GM12878 (cell line): ENCODE results near the gene LRCH3. TPM values are rescaled to one million over a fixed set of nuclear protein-coding genes. Genes with fewer than 3 reads are reported as not detected.

ENCODE experiments used
- ATAC-seq: fragments of 200-7000 bp; cut with Tn5 transposase; 3 replicates; pipeline ENCODE4 v1.9.1; 2020; ENCODE audit warnings: mild to moderate bottlenecking, moderate library complexity
- BruUV-seq: library from RNA; stranded (reverse); fragments of 400-500 nt; replicated peaks from 2 replicates; lab custom pipeline; 2021; lab: Mats Ljungman, UMichigan
- CTCF ChIA-PET: fragments of 300-600 bp; sonication (Branson Sonifier 250); formaldehyde crosslinking; extraction: SDS; loops from one replicate; lab custom pipeline; 2021; ENCODE audit warnings: inconsistent platforms; lab: Yijun Ruan, JAX
- POLR2A ChIA-PET: fragments of 350-600 bp; formaldehyde crosslinking; extraction: SDS; loops from one replicate; lab custom pipeline; 2021; ENCODE audit warnings: inconsistent platforms; lab: Charles Lee
- RAD21 ChIA-PET: fragments of 300-600 bp; sonication (Branson Sonifier 250); formaldehyde crosslinking; loops from one replicate; lab custom pipeline; 2023; ENCODE audit warnings: antibody characterized with exemption; ENCODE audit not compliant: unreplicated experiment; lab: Charles Lee
- SMC1A ChIA-PET: fragments of 300-600 bp; sonication (Branson Sonifier 250); formaldehyde crosslinking; loops from one replicate; lab custom pipeline; 2023; ENCODE audit not compliant: unreplicated experiment, uncharacterized antibody; lab: Charles Lee
- DNase-seq: peaks from one replicate; pipeline ENCODE4 v3.0.0-alpha.2; 2011; ENCODE audit warnings: low read depth, low spot score
- FAIRE-seq: peaks from 3 replicates; lab custom pipeline; 2011; peaks lifted over from hg19 to GRCh38; lab: Jason Lieb, UNC
- H2AFZ ChIP-seq: 2 replicates; pipeline ENCODE4 v1.6.0; 2011; ENCODE audit warnings: low read depth, low read length, control low read depth; ENCODE audit not compliant: control insufficient read depth
- H3K27ac ChIP-seq: 2 replicates; pipeline ENCODE4 v1.5.1; 2011; ENCODE audit warnings: control low read depth; ENCODE audit not compliant: control insufficient read depth, insufficient read depth
- H3K27me3 ChIP-seq, 2 experiments: replicated peaks in 1 of 2; 2 replicates each; pipeline versions ENCODE4 v1.6.0 to v1.6.1; 2011; ENCODE audit warnings: low read length in 1 of 2; ENCODE audit not compliant: control insufficient read depth in 2 of 2, insufficient read depth in 2 of 2
- H3K36me3 ChIP-seq, 2 experiments: 2 replicates each; pipeline ENCODE4 v1.5.1; 2011; ENCODE audit warnings: low read length in 1 of 2; ENCODE audit not compliant: control insufficient read depth in 2 of 2, insufficient read depth in 2 of 2
- H3K4me1 ChIP-seq: 2 replicates; pipeline ENCODE4 v1.6.1; 2011; ENCODE audit warnings: mild to moderate bottlenecking, low read length, moderate library complexity, mixed read lengths; ENCODE audit not compliant: control insufficient read depth, insufficient read depth
- H3K4me2 ChIP-seq: 2 replicates; pipeline ENCODE4 v1.6.0; 2011; ENCODE audit warnings: control low read depth; ENCODE audit not compliant: control insufficient read depth, insufficient read depth
- H3K4me3 ChIP-seq: fragments of 200-600 bp; sonication (generic); 2 replicates; pipeline ENCODE4 v1.5.1; 2016
- H3K79me2 ChIP-seq: 2 replicates; pipeline ENCODE4 v1.6.0; 2011; ENCODE audit warnings: low read length; ENCODE audit not compliant: control insufficient read depth, insufficient read depth
- H3K9ac ChIP-seq: 2 replicates; pipeline ENCODE4 v1.8.0; 2011; ENCODE audit warnings: low read length, control low read depth, mixed read lengths; ENCODE audit not compliant: control insufficient read depth, insufficient read depth
- H3K9me3 ChIP-seq: replicated peaks from 3 replicates; pipeline ENCODE4 v1.5.1; 2011; ENCODE audit warnings: mild to moderate bottlenecking, low read length; ENCODE audit not compliant: control insufficient read depth, insufficient read depth
- H4K20me1 ChIP-seq: 2 replicates; pipeline ENCODE4 v1.6.0; 2011; ENCODE audit not compliant: control insufficient read depth, insufficient read depth
- ASH2L ChIP-seq: fragments of 300-600, 200-600 bp; sonication (generic); IDR thresholded peaks from 2 replicates; pipeline ENCODE4 v1.6.1; 2017; ENCODE audit warnings: low read depth, mild to moderate bottlenecking, borderline replicate concordance
- BACH1 ChIP-seq: fragments of 450-650 bp; IDR thresholded peaks from 2 replicates; pipeline ENCODE4 v1.6.1; 2017; ENCODE audit warnings: mild to moderate bottlenecking, borderline replicate concordance
- CHD1 ChIP-seq: IDR thresholded peaks from 2 replicates; pipeline ENCODE4 v1.6.1; 2012; ENCODE audit warnings: low read depth, low read length, improper control_type of control experiment
- CREB1 ChIP-seq: IDR thresholded peaks from 2 replicates; pipeline ENCODE4 v1.6.1; 2012; ENCODE audit warnings: low read depth, mild to moderate bottlenecking, inconsistent platforms
- E2F8 ChIP-seq: fragments of 450-650 bp; IDR thresholded peaks from 2 replicates; pipeline ENCODE4 v1.6.1; 2018; ENCODE audit warnings: mild to moderate bottlenecking, low read depth, moderate library complexity; ENCODE audit not compliant: partially characterized antibody
- FOXK2 ChIP-seq: fragments of 450-650 bp; IDR thresholded peaks from 2 replicates; pipeline ENCODE4 v1.6.1; 2017; ENCODE audit warnings: mild to moderate bottlenecking, moderate library complexity
- MEF2B ChIP-seq: fragments of 450-650 bp; IDR thresholded peaks from 2 replicates; pipeline ENCODE4 v1.6.1; 2018; ENCODE audit warnings: mild to moderate bottlenecking, moderate library complexity; ENCODE audit not compliant: partially characterized antibody, poor library complexity, severe bottlenecking
- NBN ChIP-seq: fragments of 450-650 bp; IDR thresholded peaks from 2 replicates; pipeline ENCODE4 v1.6.1; 2016
- NR2F1 ChIP-seq: fragments of 450-650 bp; conservative IDR thresholded peaks from 2 replicates; pipeline ENCODE4 v1.6.1; 2017; ENCODE audit warnings: mild to moderate bottlenecking
- POLR2AphosphoS5 ChIP-seq: IDR thresholded peaks from 2 replicates; pipeline ENCODE4 v1.6.1; 2011; ENCODE audit warnings: mild to moderate bottlenecking, low read length, inconsistent platforms
- ZNF274 ChIP-seq: IDR thresholded peaks from one replicate; pipeline ENCODE4 v1.8.0; 2011; ENCODE audit not compliant: insufficient read length, insufficient read depth
- whole genome bisulfite sequencing: methylation state at CpG from one replicate; pipeline ENCODE4 v1.1.6; 2016; ENCODE audit warnings: low lambda C conversion rate; ENCODE audit not compliant: insufficient replicate concordance, insufficient coverage; ENCODE audit errors: missing lambda C conversion rate; 5-methylcytosine and 5-hydroxymethylcytosine counted together
- in situ Hi-C: fragments of 300-500 bp; cut with MboI; formaldehyde crosslinking; loops from 9 replicates; pipeline ENCODE4 v1.14.3; 2018; ENCODE audit warnings: mixed read lengths
- intact Hi-C: fragments of 100-400 bp; cut with micrococcal nuclease; formaldehyde crosslinking; loops from one replicate; pipeline ENCODE4 v1.14.2; 2022; ENCODE audit not compliant: unreplicated experiment
- polyA plus RNA-seq, 11 experiments: library from polyadenylated mRNA; depleted of rRNA in 4 of 11; unstranded in 6 of 11; stranded (reverse) in 5 of 11; fragments of >200 nt; fragmentation: Nextera tagmentation in 4 of 11; fragmentation: Illumina TruSeq in 1 of 11; extraction: Ambion mirVana in 4 of 11; extraction: Trizol in 1 of 11; gene quantifications; 1 replicate in 1 of 11; 2 replicates in 10 of 11; pipeline versions ENCODE4 v1.2.1 to v1.2.3, GENCODE V29; 2011 to 2016; ENCODE audit warnings: inconsistent platforms in 2 of 11, missing spikeins in 2 of 11, low read depth in 1 of 11
- total RNA-seq, 4 experiments: library from RNA; depleted of rRNA in 3 of 4; stranded (reverse); fragments of >200 nt in 3 of 4; fragmentation: Illumina TruSeq in 1 of 4; extraction: Trizol in 1 of 4; gene quantifications; 2 replicates each; pipeline versions ENCODE4 v1.2.1 to v1.2.3, GENCODE V29; 2013 to 2021

LRCH3 gene
- total and polyA plus RNA-seq, 10 of the 15 experiments (the other 5 are each of a cell fraction or from before 2014, with no cell fraction given) = 3.9 to 136 (median 40.6) TPM

GRCh38 chr3:197742787-197743186, 48.3 kb upstream of the LRCH3 start:
- no peaks in the 10 kb centered on the region; the same call in 1 of the 2 replicates for H3K79me2 ChIP-seq
- DNase-seq = no peak
- no peak overlapping the region for H3K9ac ChIP-seq
- H3K36me3 ChIP-seq = no peaks in the 10 kb centered on the region
- no peak for FAIRE-seq
- no peak overlapping the region for H3K27ac ChIP-seq
- no peak overlapping the region for H3K4me3 ChIP-seq
- in situ Hi-C loops = no loop called here
- intact Hi-C loops = no loop called here
- H4K20me1 ChIP-seq = no peaks in the 10 kb centered on the region
- no peaks in the 10 kb centered on the region for H3K27me3 ChIP-seq
- RAD21 ChIA-PET = no interaction called here
- peaks cover 17% of the 10 kb centered on the region for H3K4me1 ChIP-seq
- no peaks in the 10 kb centered on the region for H3K9me3 ChIP-seq
- SMC1A ChIA-PET = interaction anchor here (0.9 kb wide), 1 partner anchor 160 kb away, joined by 3 read pairs; no protein-coding TSS in a partner anchor
- no peak overlapping the region for H2AFZ ChIP-seq
- no TSS peak for BruUV-seq
- no peak overlapping the region for H3K4me2 ChIP-seq
- WGBS = 88% methylated on average over 3 of the region's 3 CpGs
- ATAC-seq = no peak
- TF ChIP-seq ASH2L (no peak), ZNF274 (no peak), NBN (no peak), CREB1 (no peak), FOXK2 (no peak), MEF2B (no peak)
- CTCF ChIA-PET = interaction anchor here (0.8 to 2.1 kb wide), 3 partner anchors 14 to 60 kb away, joined by 3 to 5 read pairs (median 3); no protein-coding TSS in a partner anchor
- POLR2A ChIA-PET = interaction anchor here (1.1 kb wide), 1 partner anchor 33 kb away, joined by 7 read pairs; no protein-coding TSS in a partner anchor

GRCh38 chr3:197746209-197746608, 44.8 kb upstream of the LRCH3 start:
- ATAC-seq (no peak), DNase-seq (no peak), FAIRE-seq (no peak)
- Histone ChIP-seq H3K9me3 (no peaks in the 10 kb centered on the region), H3K27ac (no peak overlapping the region), H3K36me3 (no peaks in the 10 kb centered on the region), H4K20me1 (no peaks in the 10 kb centered on the region), H3K4me1 (peaks cover 15% of the 10 kb centered on the region), H2AFZ (no peak overlapping the region), H3K9ac (no peak overlapping the region), H3K4me2 (no peak overlapping the region), H3K27me3 (no peaks in the 10 kb centered on the region), H3K79me2 (peaks cover 20% of the 10 kb centered on the region), H3K4me3 (no peak overlapping the region)
- WGBS = 96% methylated on average over 3 of the region's 3 CpGs
- RAD21 ChIA-PET = interaction anchor here (1.0 to 1.3 kb wide), 4 partner anchors 9 to 53 kb away, joined by 3 to 5 read pairs (median 4); partner anchors contain the start of gene RUBCN
- CTCF ChIA-PET = interaction anchor here (0.8 to 1.7 kb wide), 3 partner anchors 11 to 147 kb away, joined by 4 to 5 read pairs (median 4); no protein-coding TSS in a partner anchor
- SMC1A ChIA-PET = interaction anchor here (0.6 to 2.5 kb wide), 9 partner anchors 8 to 1314 kb away, joined by 3 to 13 read pairs (median 3); partner anchors contain the start of gene UBXN7
- BruUV-seq = no TSS peak
- intact Hi-C loops = no loop called here
- in situ Hi-C loops = no loop called here
- POLR2A ChIA-PET = interaction anchor here (0.9 to 2.8 kb wide), 5 partner anchors 8 to 72 kb away, joined by 3 to 14 read pairs (median 3); partner anchors contain the start of gene RUBCN
- TF ChIP-seq CHD1 (no peak), E2F8 (no peak), NR2F1 (no peak), POLR2AphosphoS5 (no peak), BACH1 (no peak)
